GM10248 (cell line): Measurements from ENCODE around the gene BICD1.
A peak's percentile ranks its signal among the peaks of the same experiment; 100 is the strongest.

ENCODE experiments used
- CTCF ChIA-PET: fragments of 300-600 bp; sonication (Branson Sonifier 250); formaldehyde crosslinking; extraction: SDS; loops from one replicate; lab custom pipeline; 2021; ENCODE audit warnings: antibody characterized with exemption; lab: Yijun Ruan, JAX
- POLR2A ChIA-PET: fragments of 350-650 bp; sonication (Branson Sonifier 250); formaldehyde crosslinking; extraction: SDS; loops from one replicate; lab custom pipeline; 2020; ENCODE audit warnings: antibody characterized with exemption; lab: Yijun Ruan, JAX
- DNase-seq: peaks from one replicate; pipeline ENCODE4 v3.0.0; 2012; ENCODE audit errors: extremely low spot score
- CTCF ChIP-seq: IDR thresholded peaks from 2 replicates; pipeline ENCODE4 v1.5.1; 2012; ENCODE audit warnings: mild to moderate bottlenecking, low read depth; ENCODE audit errors: extremely low read depth, missing control alignments, control extremely low read depth

BICD1 gene

GRCh38 chr12:32265456-32265855, 158.8 kb downstream of the BICD1 start:
- TF ChIP-seq CTCF: no peak
- no peak for DNase-seq
- ChIA-PET POLR2A (interaction anchor here (0.6 kb wide), 1 partner anchor 138 kb away, joined by 3 read pairs; no protein-coding TSS in a partner anchor), CTCF (interaction anchor here (0.6 kb wide), 1 partner anchor 180 kb away, joined by 3 read pairs; no protein-coding TSS in a partner anchor)

GRCh38 chr12:32265951-32266350, 159.3 kb downstream of the BICD1 start:
- CTCF ChIA-PET: interaction anchor here (0.6 kb wide), 2 partner anchors 46 to 180 kb away, joined by 3 read pairs; no protein-coding TSS in a partner anchor
- no peak for TF ChIP-seq CTCF
- POLR2A ChIA-PET: no interaction called here
- peak; percentile 26 for DNase-seq

GRCh38 chr12:32266756-32267155, 160.1 kb downstream of the BICD1 start:
- ChIA-PET CTCF (no interaction called here), POLR2A (no interaction called here)
- no peak for DNase-seq

GRCh38 chr12:32270818-32271710, 164.4 kb downstream of the BICD1 start:
- CTCF ChIA-PET: interaction anchor here (1.0 to 2.3 kb wide), 3 partner anchors 9 to 484 kb away, joined by 3 to 5 read pairs (median 3); partner anchors contain the start of gene YARS2
- DNase-seq: no peak
- POLR2A ChIA-PET: no interaction called here
- TF ChIP-seq CTCF: no peak

More at GRCh38 chr12:32266756-32267155, 160.1 kb downstream of the BICD1 start:
- TF ChIP-seq CTCF: no peak

- ChIA-PET CTCF (interaction anchor here (0.6 to 2.3 kb wide), 3 partner anchors 11 to 483 kb away, joined by 3 to 5 read pairs (median 3); partner anchors contain the start of gene YARS2), POLR2A (no interaction called here)
- TF ChIP-seq CTCF: no peak
- DNase-seq: no peak
These were observed 165.8 kb downstream of the BICD1 start for GRCh38 chr12:32272465-32272864.

- DNase-seq: peak; percentile 40
- ChIA-PET POLR2A (no interaction called here), CTCF (no interaction called here)
These were observed 166.4 kb downstream of the BICD1 start for GRCh38 chr12:32273063-32273522.

More at GRCh38 chr12:32273063-32273522, 166.4 kb downstream of the BICD1 start:
- no peak for TF ChIP-seq CTCF
